GM19397 (cell line): ENCODE results near the gene C10orf105.

ENCODE experiments used
- ATAC-seq: cut with Tn5 transposase; IDR thresholded peaks from one replicate; pipeline ENCODE4 v1.9.1; 2021; ENCODE audit warnings: mild to moderate bottlenecking, moderate library complexity; ENCODE audit not compliant: unreplicated experiment

C10orf105 gene

GRCh38 chr10:71739358-71739900, 19.9 kb upstream of the C10orf105 start:
- no peak for ATAC-seq

GRCh38 chr10:71737834-71738197, 18.2 kb upstream of the C10orf105 start:
- no peak for ATAC-seq

GRCh38 chr10:71737001-71737833, 17.6 kb upstream of the C10orf105 start:
- no peak for ATAC-seq

DNA sequence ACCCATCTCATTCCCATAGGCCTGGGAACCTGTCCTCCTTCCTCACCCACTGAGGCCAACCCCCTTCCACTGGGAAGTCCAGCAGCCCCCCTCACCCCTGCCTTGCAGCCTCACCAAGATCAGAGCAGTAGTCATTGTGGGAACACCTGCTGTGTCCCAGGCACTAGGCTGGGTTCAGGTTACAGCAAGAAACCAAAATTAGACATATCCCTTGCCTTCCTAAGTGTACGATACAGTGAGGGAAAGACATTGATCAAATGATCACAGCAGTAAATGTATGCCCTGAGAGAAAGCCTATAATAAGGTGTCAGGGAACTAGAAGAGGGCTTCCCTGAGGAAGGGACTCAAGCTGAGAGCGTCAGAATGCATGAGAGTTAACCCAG, 17.0 kb upstream of the C10orf105 start:
- ATAC-seq, result no peak

- no peak for ATAC-seq
These were observed 16.4 kb upstream of the C10orf105 start for GRCh38 chr10:71735709-71736569.

DNA sequence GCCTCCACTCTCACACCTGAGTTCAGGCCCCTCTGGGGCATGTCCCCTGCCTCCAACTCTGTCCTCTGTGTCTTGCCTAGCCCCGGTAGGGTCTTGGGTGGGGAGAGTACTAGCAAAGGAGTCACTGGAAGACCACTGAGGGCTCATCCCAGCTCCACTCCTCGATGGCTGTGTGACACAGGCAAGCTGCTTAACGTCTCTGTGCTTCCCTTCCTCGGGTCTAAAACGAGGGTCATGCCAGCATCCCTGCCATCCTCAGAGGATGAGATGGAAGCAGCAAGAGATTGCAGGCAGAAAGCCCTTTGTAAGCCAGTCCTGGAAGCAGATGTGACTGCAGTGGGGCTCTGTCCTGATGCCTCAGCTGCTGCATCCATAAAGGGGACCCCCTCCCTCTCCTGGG, 15.2 kb upstream of the C10orf105 start:
- no peak for ATAC-seq

GRCh38 chr10:71731791-71732190, 12.2 kb upstream of the C10orf105 start:
- ATAC-seq, result no peak

- ATAC-seq, result no peak
These were observed 9.6 kb upstream of the C10orf105 start for GRCh38 chr10:71729161-71729636.

- peak; percentile 63 for ATAC-seq
These were observed 8.5 kb upstream of the C10orf105 start for GRCh38 chr10:71727738-71728737.

DNA sequence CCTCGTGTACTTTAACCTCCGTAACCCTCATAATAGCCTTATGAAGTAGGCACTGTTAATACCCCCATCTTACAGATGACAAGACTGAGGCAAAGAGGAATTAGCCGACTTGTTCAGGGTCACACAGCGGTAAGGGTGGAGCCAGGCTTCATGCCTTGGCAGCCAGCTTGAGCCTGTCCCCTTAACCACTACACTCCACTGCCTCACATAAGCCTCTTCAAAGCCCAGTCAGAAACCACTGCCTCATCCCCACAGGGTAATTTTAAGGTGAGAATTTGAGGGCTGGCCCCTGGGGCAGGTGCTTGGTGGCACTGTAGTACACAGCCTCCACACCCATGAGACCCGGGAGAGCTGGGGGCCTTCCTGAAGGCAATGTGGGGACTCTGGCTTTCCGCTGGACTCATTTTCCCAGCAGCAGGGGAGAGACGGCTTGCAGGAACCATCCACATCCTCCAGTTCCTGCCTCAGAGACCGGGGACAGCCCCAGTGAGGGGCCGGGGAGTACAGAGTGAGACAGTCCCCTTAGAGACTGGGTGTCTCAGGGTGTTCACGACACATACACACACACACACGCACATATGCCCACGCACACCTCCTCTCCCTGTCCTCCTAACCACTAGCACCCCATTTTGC, 7.6 kb upstream of the C10orf105 start:
- ATAC-seq, result peak; percentile 36

- no peak for ATAC-seq
These were observed 7.1 kb upstream of the C10orf105 start for GRCh38 chr10:71726580-71727104.

DNA sequence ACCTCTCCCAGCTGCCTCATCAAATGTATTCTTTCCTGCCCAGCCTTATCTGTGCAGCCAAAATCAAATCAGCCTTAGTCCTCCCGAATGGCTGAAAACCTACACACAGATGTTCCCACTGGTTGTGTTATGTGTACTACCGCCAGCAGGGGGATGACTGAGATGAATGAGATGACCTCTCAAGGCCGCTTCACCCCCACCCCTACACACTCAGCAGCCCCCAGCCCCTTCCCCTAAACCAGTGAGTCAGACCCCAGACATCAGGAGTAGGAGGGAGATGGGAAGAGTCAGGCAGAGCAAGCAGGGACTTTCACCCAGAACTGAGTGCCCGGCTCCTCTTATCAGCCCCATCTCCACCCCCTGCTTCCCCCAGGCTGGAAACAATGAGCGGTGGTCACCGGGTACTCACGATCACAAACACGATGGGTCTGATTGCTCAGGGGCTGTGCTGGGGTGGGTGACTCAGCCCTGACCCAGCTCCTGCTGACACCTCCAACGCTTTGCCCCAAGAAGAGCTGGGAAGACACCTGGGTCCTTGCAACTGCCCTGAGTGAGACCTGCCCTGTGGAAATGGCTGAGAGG, 6.5 kb upstream of the C10orf105 start:
- ATAC-seq, result no peak

- no peak for ATAC-seq
These were observed 5.7 kb upstream of the C10orf105 start for GRCh38 chr10:71725249-71725648.

DNA sequence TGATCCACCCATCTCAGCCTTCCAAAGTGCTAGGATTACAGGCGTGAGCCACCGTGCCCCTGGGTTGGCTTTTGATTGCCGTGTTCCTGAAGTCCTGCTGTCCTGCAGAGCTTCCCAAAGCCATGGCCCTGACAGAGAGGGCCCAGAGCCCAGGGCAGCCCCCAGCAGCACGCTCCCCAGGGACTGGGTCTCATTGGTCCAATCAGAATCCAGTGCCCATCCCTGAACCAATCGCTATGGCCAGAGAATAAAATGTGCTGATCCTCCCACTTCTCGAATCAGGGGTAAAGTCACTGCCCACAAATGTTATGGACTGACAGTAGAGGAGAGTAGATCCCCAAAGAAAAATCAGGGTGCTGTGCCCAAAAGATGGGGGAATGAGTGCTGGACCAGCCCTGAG, 5.0 kb upstream of the C10orf105 start:
- ATAC-seq, result no peak

DNA sequence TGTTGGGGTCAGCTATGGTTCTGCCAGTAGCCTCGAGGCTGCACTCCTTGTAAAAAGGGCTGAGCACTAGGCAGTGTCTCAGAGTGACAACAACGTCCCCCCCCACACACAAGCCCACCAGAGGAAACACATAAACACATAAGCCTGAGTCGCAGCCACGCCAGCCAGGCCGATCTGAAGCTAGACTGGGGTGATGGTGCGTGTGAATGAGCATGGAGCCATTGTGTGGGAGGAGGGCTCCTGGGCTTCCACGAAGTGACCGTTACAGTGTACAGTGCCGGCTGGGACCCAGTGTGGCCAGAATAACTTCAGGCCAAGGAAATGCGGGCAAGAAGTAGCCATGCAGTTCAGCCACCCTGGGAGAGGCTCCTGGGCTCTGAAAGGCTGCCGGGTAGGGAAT, 3.7 kb upstream of the C10orf105 start:
- ATAC-seq, result no peak

DNA sequence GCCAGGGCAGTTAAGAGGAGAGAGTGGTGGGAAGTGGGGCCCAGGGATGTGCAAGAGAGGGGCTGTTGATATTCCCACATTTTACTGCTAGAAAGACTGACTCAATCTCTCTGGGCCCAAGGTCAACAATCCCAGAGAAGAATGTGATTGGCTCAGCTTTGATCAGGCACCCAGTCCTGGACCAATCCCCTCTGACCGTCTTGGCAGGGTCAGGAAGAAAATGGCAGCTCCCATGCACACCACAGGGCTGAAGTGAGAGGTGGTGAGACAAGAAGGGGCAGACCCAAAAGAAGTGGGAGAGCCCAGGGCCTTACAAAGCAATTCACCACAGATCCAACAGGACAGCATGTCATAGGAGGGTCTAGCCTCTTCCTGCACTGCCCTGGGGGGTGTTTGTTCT, 3.3 kb upstream of the C10orf105 start:
- ATAC-seq, result no peak

GRCh38 chr10:71721313-71721712, 1.7 kb upstream of the C10orf105 start:
- ATAC-seq, result no peak

GRCh38 chr10:71720288-71720687, 710 bp upstream of the C10orf105 start:
- ATAC-seq, result no peak

GRCh38 chr10:71719042-71719441, 536 bp downstream of the C10orf105 start:
- no peak for ATAC-seq
